HG02884 (cell line): ENCODE measurements around the gene ERCC6.
A peak's percentile ranks its signal among the peaks of the same experiment; 100 is the strongest.

Experiments used
- ATAC-seq: cut with Tn5 transposase; IDR thresholded peaks from one replicate; pipeline ENCODE4 v1.9.1; 2021; ENCODE audit warnings: mild to moderate bottlenecking, moderate library complexity; ENCODE audit not compliant: unreplicated experiment

ERCC6 gene

DNA sequence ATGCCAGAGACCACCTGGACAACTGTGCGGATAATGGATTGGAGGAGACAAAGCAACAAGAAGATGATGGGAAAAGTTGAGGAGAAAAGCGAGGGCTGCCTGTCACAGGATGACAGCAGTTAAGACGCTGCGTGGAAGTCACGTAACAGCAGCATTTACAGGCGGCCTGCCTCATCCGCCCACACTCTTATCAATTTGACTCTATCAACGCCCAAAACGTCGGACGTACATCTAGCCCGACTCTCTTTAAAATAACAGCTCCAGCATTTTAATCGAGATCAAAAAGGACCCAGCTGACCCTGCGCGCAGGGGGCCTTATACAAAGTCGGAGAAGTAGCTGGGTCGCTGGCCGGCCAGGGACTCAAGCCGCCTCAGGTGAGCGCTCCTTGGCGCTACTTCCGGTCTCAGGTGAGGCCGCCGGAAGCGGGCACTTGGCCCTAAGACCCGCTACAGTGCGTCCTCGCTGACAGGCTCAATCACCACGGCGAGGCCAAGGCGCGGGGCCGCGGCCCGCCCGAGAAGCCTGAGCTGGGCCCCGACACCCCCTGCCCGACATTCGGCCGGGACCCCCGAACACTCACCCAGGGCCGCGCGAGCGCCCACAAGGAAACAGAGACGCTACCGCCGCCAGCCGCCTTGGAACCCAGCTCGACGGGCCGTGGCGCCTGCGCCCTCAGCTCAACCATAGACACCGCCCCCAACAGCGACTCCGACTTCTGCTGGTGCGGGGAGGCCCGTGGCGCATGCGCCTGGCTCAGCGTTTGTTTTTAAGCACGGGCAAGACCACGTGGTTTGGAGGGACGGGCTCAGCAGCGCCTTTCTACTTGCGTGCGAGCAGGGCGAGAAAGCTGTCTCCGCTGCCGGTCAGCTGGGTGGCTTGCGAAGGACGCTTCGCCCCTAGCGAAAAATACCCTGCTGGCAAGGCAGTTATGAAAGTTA lies at the start of gene ERCC6:
TSS of gene ERCC6 (minus strand) at position 741 of the 939 bp plus-strand sequence.
- peak; percentile 78 for ATAC-seq

DNA sequence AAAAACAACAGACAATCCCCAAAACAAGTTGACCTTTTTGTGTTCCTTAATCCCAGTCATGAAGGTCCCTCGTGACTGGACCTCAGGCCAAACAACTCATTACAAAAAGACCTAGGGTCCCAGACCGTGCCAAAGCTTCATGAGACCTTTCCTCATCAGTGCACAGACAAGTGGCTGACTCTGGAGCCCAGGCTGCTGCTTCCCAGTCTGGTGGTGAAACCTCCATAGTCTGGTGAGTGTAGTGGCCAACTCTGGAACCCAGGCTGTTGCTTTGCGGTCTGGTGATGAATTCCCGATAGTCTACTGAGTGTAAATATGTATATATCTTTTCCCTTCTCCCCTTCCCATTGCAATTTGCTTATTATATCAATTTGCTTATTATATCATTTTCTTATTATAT lies 49.1 kb upstream of the ERCC6 start:
- ATAC-seq: no peak

DNA sequence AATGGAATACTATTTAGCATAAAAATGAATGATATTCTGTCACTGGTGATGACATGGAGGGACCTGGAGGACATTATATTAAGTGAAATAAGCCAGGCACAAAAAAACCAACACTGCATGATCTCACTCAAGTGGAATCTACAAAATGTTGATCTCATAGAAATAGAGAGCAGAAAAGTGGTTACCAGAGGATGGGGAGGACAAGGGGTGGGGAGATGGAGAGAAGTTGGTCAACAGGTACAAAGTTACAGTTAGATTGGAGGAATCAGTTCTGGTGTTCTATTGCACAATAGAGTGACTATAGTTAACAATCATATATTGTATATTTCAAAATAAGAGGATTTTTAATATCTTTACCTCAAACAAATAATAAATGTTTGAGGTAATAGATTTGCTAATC lies 46.5 kb upstream of the ERCC6 start:
- ATAC-seq: no peak

DNA sequence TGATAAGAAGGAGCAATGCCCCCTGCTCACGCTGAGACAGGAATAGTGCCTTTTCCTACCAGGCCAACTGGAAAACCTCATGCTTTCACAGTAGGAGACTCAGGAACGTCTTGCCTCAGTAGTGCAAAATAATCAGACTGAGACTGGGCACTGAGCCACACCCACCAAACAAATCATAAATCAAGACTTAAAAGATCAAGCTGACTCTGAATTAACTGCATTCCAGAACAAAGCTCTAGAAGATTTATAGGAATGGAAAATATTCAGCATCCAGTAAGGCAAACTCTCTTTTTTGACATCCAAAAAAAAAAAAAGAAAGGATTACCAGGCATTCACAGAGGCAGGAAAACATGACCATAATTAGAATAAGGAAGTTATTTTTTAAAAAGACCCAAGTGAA lies 40.7 kb upstream of the ERCC6 start:
- ATAC-seq: no peak

DNA sequence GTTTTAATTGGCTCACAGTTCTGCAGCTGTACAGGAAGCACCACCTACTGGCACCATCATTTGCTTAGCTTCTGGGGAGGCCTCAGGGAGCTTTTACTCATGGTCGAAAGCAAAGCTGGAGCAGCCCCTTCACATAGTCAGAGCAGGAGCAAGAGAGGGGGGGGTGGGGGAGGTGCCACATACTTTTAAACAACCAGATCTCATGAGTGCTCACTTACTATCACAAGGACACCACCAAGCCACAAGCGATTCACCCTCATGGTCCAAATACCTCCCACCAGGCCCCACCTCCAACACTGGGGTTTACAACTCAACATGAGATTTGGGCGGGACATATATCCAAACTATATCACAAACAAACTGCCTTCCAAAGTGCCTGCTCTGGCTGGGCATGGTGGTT lies 39.5 kb upstream of the ERCC6 start:
- no peak for ATAC-seq

DNA sequence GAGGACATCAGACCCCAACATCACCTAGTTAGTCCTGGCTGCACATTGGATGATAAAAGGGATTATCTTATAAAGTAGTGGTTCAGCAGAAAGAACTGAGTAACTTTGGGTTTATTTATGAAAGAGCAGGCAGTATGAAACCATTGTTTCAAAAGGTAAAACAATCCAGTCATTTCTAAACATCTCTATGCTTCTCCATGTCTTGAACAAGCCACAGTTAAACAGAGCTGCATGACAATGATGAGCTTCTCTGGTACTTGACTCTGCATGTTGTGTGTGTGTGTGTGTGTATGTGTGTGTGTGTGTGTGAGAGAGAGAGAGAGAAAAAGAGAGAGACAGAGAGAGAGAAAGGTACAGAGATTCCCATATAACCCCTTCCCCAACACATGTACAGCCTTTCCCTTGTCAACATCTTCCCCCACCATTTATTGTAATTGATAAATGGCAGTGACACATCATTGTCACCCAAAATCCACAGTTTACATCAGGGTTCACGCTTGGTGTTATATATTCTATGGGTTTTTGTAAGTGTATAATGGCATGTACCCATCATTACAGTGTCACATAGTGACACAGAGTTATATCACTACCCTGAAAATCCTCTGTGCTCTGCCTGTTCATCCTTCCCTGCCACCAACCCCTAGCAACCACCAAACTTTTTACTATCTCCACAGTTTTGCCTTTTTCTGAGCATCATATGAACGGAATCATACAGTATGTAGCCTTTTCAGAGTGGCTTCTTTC lies 38.4 kb upstream of the ERCC6 start:
- no peak for ATAC-seq

DNA sequence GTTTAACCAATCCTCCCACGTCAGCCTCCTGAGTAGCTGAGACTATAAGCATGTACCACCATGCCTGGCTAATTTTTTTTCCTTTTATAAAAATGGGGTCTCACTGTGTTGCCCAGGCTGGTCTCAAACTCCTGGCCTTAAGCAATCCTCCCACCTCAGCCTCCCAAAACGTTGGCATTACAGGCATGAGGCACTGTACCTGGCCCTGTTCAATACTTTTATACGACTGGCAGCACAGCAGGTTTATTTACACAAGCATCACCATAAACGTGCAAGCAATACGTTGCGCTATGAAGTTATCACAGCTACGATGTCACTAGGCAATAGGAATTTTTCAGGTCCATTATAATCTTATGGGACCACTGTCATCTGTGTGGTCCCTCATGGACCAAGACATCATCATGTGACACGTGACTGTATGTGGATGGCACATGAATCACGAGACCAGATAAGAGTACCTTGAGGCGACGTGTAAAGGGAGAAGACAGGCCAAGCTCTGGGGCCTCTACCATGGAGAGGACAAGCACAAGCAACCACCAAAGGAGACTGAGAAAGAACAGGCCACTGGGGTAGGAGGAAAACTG lies 36.7 kb upstream of the ERCC6 start:
- ATAC-seq: no peak

DNA sequence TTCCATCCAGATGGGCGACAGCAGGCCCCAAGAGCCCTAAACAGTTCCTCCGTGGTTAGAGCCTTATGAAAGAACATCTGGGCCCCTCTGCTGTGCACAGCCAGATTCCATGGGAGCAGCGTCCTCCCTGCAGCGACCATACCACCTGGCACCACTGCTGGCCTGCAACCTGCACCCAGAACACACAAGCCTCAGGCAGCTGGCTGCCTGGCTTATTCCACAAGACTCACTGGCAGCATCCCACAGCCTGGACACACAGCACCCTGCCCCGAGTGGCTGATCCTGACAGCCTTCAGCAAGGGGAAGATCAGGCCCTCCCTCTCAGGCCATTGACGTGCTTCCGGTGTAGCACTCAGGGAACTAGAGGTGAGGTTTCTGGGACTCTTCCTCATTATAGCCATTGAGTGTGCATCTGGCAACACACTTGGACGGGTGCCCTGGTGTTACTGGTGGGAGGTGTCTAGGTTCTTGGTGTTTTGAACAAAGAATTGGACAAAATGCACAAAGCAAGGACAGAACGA lies 33.7 kb upstream of the ERCC6 start:
- ATAC-seq: no peak

DNA sequence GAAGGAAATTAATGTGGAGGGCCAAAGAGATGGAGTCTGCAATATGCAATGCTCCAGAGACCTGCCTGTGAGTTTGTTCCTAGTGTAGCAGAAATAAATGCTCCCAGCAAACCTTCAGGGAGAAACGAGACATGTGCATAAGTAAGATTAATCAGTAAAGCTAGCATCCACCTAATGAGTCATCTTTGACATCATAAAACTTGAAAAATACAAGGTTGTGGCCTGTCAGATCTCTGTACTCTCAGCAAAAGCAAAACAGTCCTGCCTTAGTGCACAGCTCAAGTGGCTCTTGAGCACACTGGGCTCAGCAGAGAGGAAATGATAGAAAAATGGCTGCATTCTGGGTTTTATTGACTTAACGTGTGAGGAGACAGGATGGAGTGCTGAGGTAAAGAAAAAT lies 32.5 kb upstream of the ERCC6 start:
- no peak for ATAC-seq

DNA sequence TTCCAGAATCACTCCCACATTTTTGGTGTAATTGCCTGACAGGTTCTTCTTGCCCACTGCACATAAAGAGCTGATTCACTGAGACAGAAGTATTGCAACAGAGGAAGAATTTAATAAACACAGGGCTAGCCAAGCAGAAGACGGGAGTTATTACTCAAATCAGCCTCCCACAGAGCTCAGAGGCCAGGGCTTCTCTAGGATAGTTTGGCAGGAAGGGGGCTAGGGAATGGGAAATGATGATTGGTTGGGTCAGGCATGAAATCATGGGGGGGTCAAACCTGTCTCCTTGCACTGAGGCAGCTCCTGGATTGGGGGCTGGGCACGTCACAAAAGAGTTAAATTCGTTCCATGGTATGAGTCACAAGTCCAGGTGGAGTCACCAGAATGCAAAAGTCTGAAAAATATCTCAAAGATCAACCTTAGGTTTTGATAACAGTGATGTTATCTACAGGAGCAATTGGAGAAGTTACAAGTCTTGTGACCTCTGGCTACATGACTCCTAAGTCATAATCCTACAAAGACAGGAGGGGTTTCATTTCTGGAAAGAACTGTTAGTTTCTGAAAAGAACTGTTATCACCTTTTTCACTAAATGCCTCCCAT lies 30.2 kb upstream of the ERCC6 start:
- ATAC-seq: no peak

DNA sequence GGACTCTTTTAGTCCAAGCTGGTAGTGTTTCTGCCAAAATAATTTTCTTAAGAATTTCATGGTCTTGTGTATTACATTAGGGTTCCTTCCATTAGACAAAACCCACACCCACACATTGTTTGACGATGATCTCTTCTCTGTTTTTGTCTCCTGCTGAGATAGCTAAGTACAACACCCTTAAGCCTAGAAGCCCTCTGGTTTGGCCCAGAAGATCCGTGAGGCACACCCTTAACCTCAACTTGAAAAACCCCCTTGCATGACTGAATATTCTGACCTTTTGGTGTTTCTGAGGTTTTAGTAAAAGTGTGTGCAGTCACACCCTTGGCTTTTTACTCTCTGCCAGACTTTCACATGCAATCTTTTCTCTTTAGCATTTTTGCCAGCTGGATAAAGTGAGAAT lies 29.3 kb upstream of the ERCC6 start:
- ATAC-seq: peak; percentile 78

DNA sequence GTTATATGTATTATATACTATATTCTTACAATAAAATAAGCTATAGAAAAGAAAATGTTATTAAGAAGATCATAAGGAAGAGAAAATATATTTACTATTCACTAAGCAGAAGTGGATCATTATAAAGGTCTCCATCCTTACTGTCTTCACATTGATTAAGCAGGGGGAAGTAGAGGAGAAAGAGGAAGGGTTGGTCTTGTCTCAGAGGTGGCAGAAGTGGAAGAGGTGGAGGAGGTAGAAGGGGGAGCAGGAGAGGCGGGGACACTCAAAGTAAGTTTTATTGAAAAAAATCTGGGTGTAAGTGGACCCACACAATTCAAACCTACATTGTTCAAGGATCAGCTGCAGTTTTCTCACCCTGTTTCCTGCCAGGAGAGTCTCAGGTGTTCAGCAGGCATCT lies 28.9 kb upstream of the ERCC6 start:
- ATAC-seq: peak; percentile 8

DNA sequence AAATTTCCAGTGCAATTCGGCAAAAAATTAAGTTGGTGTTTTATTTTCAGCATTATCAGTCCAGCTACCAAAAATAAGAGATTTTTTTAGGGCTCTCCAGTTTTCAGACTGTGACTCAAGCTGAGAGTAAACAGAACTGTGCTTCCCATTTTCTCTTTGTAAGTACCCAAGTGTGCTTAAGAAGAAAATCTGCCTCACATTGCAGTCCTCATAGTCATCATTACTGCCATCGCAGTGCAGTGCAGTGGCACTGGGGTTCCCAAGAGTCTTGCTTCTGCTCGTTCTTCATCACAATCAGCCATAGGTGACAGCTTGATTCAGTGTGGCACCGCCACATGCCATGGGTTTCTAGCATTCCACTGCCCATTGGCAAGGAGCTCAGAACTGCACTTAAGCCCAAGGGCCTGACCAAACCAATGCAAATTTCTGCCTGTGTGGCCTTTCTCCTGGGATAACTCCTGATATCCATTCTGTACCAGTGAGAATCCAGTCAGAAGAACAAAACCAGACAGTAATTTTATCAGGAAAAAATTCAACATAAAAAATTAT lies 25.6 kb upstream of the ERCC6 start:
- no peak for ATAC-seq

DNA sequence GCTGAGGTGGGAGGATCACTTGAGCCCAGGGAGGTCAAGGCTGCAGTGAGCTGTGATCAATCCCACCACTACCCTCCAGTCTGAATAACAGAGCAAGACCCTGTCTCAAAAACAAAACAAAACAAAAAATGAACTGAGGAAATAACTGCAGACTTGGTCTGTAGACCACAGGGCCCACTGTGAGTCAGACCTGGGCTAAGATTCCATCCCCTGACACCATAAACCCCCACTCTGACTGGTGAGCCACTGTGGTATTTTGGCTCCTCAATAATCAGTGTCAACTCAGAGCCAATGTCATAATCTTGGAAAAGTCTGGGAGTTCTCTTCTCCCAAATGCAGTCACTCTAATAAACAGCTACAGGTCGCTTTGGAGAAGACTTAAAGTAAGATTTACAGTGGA lies 24.0 kb upstream of the ERCC6 start:
- ATAC-seq: no peak

DNA sequence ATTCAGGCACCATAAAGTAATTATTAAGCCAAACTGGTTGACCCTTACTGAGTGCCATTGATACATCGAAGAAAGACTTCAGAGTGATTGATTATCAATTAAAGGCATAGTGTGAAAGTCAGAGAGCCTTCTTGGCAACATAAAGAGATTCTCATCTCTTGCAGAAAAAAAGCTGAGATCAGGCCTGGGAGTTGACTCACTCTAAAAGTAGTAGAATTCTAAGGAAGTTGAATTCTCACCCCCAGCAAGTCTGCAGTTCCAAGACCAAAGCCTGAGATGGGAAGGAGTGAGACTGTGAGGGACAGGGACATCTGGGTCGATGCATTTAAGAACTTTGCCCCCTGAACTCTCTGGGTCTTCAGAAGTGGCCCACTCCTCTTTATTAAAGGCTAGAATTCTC lies 21.6 kb upstream of the ERCC6 start:
- ATAC-seq: no peak

DNA sequence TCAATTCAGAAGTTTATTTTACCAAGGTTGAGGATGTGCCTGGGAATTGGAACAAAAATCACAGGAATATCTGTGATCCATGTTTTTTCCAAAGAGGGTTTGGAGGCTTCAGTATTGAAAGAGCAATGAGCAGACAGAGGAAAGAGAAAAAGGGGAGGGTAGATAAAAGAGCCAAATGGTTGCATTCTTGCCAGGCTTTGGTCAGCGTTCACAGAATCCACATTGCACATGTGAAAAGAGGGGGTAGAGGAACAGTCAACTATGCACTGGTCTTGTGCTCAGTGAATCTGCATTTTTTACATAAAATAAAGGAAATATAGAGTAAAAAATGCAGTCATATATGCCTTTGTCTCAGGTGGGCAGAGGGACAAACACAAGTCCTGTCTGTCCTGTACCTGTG lies 20.6 kb upstream of the ERCC6 start:
- no peak for ATAC-seq

DNA sequence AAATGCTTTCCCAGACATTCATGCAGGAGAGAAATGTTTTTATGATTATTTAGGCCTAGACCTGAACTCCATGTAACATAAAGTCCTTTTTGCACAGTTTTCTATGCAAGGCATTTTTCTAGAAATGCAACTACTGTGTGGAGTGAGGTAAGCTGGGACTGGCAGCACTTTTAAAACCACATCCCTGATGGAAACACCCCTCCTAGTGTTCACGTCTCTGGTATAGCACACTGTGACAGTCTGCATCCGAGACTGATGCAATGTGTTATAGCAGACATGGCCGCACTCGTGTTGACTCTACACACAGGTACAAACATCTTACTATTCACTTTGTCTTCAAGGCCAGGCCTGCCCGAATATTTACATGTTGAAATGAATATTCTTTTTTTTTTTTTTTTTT lies 19.3 kb upstream of the ERCC6 start:
- no peak for ATAC-seq

DNA sequence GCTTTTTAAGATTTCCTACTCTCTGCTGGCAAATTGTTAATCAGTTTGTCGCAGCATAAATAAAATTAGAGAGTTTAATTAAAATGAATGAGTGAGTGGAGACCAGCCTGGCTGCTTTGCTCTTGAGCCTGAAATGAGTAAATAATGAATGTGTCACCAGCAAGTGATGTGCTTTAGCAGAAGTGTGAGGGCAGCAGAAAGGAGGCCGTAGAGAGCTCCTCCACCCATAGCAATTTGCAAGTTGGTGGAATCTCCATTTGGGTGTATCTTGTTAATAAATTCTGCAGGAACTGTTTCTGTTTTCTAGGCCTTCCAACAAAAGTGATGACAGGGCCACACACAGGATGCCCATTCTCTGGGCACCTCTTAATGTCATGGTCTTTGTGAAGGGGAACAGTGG lies 18.8 kb upstream of the ERCC6 start:
- no peak for ATAC-seq

DNA sequence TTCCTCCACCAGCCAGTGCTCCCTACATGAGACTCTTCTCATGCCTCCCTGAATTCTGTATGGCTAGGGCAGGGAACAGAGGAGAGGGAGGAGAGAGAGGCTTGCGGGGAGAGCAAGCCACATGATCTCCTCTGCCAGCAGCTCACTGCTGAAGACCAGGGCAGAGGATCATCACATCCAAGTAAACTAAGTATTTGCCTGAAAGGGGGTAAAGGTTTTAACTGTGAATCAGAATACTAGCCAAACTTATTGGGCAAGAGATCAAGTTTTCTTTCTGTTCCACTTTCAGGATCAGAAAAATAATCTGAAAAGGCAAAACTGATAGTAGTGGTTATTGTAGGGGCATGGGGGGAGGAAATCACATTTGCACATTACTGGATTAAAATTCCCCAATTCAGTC lies 17.8 kb upstream of the ERCC6 start:
- ATAC-seq: no peak

DNA sequence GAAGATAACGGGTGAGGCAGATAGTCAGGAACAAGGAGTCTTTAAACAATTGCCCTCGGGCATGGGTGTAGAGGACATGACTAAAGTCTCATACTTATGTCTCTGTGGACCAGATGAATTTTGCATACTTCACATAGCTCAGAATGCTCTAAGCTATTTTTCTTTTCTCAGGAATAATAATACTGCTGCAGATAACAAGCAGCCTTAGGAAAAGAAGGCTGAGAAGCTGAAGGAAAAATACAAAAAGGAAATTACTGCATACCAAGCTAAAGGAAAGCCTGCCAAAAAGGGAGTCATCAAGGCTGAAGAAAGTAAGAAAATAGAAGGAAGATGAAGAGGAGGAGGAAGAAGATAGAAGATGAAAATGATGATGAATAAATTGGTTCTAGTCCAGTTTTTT lies 13.4 kb upstream of the ERCC6 start:
- ATAC-seq: no peak

DNA sequence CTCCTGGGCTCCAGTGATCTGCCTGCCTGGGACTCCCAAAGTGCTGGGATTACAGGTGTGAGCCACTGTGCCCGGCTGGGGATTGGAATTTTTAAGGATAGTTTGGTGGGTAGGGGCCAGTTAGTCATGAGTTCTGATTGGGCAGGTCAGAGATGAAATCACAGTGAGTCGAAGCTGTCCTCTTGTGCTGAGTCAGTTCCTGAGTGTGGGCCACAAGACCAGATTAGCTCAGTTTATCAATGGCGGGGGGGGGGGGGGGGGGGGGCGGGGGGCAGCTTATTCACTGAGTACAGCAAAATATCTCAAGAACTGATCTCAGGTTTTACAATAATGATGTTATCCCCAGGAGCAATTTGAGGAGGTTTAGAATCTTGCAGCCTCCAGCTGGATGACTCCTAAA lies 11.6 kb upstream of the ERCC6 start:
- ATAC-seq: no peak
